AG04450 (cell line): ENCODE results near the gene RAP2A. TPM values are rescaled to one million over a fixed set of nuclear protein-coding genes. Genes with fewer than 3 reads are reported as not detected.

ENCODE experiments used
- CTCF ChIA-PET: fragments of 300-600, 350-600 bp; formaldehyde crosslinking; extraction: SDS; loops from one replicate; lab custom pipeline; 2022; ENCODE audit warnings: antibody characterized with exemption, inconsistent platforms; lab: Charles Lee
- POLR2A ChIA-PET: fragments of 350-600 bp; formaldehyde crosslinking; extraction: SDS; loops from one replicate; lab custom pipeline; 2021; ENCODE audit warnings: antibody characterized with exemption, inconsistent platforms; lab: Yijun Ruan, JAX
- DNase-seq: peaks from one replicate; pipeline ENCODE4 v3.0.0-alpha.2; 2011; ENCODE audit warnings: low read depth, low spot score
- H3K27ac ChIP-seq: one replicate; pipeline ENCODE4 v1.5.1; 2012; ENCODE audit warnings: low read depth, low read length, control low read depth
- H3K27me3 ChIP-seq: one replicate; pipeline ENCODE4 v1.6.0; 2012; ENCODE audit warnings: low read length; ENCODE audit not compliant: control insufficient read depth, insufficient read depth
- H3K4me3 ChIP-seq: 2 replicates; pipeline ENCODE4 v1.5.1; 2011; ENCODE audit warnings: mild to moderate bottlenecking, low read depth, low read length, control low read depth
- H3K9me3 ChIP-seq: 2 replicates; pipeline ENCODE4 v1.5.1; 2012; ENCODE audit warnings: low read length; ENCODE audit not compliant: control insufficient read depth, insufficient read depth
- CTCF ChIP-seq: IDR thresholded peaks from 2 replicates; pipeline ENCODE4 v1.5.1; 2011; ENCODE audit warnings: low read depth, low read length, control low read depth, inconsistent platforms
- polyA plus RNA-seq: library from polyadenylated mRNA; depleted of rRNA; stranded (reverse); fragments of >200 nt; gene quantifications from 2 replicates; pipeline ENCODE4 v1.2.3, GENCODE V29; 2011

Gene RAP2A
- polyA plus RNA-seq, 1 experiment = 21.5 TPM

- TF ChIP-seq CTCF = no peak
- Histone ChIP-seq H3K27me3 (peaks cover 8% of the 10 kb centered on the region), H3K9me3 (no peaks in the 10 kb centered on the region), H3K27ac (no peak overlapping the region), H3K4me3 (no peak overlapping the region)
- POLR2A ChIA-PET = interaction anchor here (1.0 kb wide), 1 partner anchor 69 kb away, joined by 5 read pairs; the partner anchor contains the start of gene RAP2A
- CTCF ChIA-PET = interaction anchor here (2.3 kb wide), 1 partner anchor 393 kb away, joined by 6 read pairs; no protein-coding TSS in a partner anchor
- no peak for DNase-seq
These were observed 68.2 kb downstream of the RAP2A start for GRCh38 chr13:97502181-97502580.

- H3K4me3 ChIP-seq = no peak overlapping the region
- POLR2A ChIA-PET = interaction anchor here (1.0 kb wide), 1 partner anchor 69 kb away, joined by 5 read pairs; the partner anchor contains the start of gene RAP2A
These were observed 68.7 kb downstream of the RAP2A start for GRCh38 chr13:97502706-97503105.

GRCh38 chr13:97505017-97505416 is 71.0 kb downstream of the RAP2A start:
- ChIA-PET CTCF (no interaction called here), POLR2A (no interaction called here)
- H3K9me3 ChIP-seq = no peaks in the 10 kb centered on the region
- H3K27me3 ChIP-seq = peaks cover 3% of the 10 kb centered on the region
- no peak overlapping the region for H3K27ac ChIP-seq
- no peak for TF ChIP-seq CTCF
- H3K4me3 ChIP-seq = no peak overlapping the region
- no peak for DNase-seq

More at GRCh38 chr13:97502706-97503105, 68.7 kb downstream of the RAP2A start:
- Histone ChIP-seq H3K9me3 (no peaks in the 10 kb centered on the region), H3K27ac (no peak overlapping the region), H3K27me3 (peaks cover 8% of the 10 kb centered on the region)
- DNase-seq = no peak
- CTCF ChIA-PET = interaction anchor here (1.2 to 2.3 kb wide), 3 partner anchors 18 to 393 kb away, joined by 3 to 6 read pairs (median 6); no protein-coding TSS in a partner anchor
- no peak for TF ChIP-seq CTCF

- POLR2A ChIA-PET = interaction anchor here (0.7 to 1.6 kb wide), 3 partner anchors 10 to 73 kb away, joined by 3 to 13 read pairs (median 6); partner anchors contain the start of gene RAP2A
- peaks cover 3% of the 10 kb centered on the region for H3K27me3 ChIP-seq
- no peak overlapping the region for H3K4me3 ChIP-seq
- H3K27ac ChIP-seq = no peak overlapping the region
- CTCF ChIA-PET = interaction anchor here (2.3 to 2.5 kb wide), 2 partner anchors 68 to 489 kb away, joined by 8 read pairs; no protein-coding TSS in a partner anchor
- peak; percentile 61 for DNase-seq
- no peak for TF ChIP-seq CTCF
- H3K9me3 ChIP-seq = no peaks in the 10 kb centered on the region
These were observed 72.5 kb downstream of the RAP2A start for GRCh38 chr13:97506511-97506910.

- peaks cover 3% of the 10 kb centered on the region; the same call in 1 of the 2 replicates for H3K9me3 ChIP-seq
- no peak overlapping the region for H3K27ac ChIP-seq
- DNase-seq = no peak
- no peaks in the 10 kb centered on the region for H3K27me3 ChIP-seq
- POLR2A ChIA-PET = no interaction called here
- H3K4me3 ChIP-seq = no peak overlapping the region
- TF ChIP-seq CTCF = peak; percentile 20; the same call in 1 of the 2 replicates
- CTCF ChIA-PET = no interaction called here
These were observed 78.8 kb downstream of the RAP2A start for GRCh38 chr13:97512732-97513131.
